ENCODE data around the gene HRCT1. TPM values are rescaled to one million over a fixed set of nuclear protein-coding genes. Genes with fewer than 3 reads are reported as not detected.
"Not testable (repeated sequence)": the region's sequence is repeated elsewhere in the genome, so short reads cannot be mapped to it uniquely, and the experiment has no call there.

Gene HRCT1
- total RNA-seq, 4 donors from 2014 or later, result 4.0 to 32.7 (median 17.0) TPM

DNA sequence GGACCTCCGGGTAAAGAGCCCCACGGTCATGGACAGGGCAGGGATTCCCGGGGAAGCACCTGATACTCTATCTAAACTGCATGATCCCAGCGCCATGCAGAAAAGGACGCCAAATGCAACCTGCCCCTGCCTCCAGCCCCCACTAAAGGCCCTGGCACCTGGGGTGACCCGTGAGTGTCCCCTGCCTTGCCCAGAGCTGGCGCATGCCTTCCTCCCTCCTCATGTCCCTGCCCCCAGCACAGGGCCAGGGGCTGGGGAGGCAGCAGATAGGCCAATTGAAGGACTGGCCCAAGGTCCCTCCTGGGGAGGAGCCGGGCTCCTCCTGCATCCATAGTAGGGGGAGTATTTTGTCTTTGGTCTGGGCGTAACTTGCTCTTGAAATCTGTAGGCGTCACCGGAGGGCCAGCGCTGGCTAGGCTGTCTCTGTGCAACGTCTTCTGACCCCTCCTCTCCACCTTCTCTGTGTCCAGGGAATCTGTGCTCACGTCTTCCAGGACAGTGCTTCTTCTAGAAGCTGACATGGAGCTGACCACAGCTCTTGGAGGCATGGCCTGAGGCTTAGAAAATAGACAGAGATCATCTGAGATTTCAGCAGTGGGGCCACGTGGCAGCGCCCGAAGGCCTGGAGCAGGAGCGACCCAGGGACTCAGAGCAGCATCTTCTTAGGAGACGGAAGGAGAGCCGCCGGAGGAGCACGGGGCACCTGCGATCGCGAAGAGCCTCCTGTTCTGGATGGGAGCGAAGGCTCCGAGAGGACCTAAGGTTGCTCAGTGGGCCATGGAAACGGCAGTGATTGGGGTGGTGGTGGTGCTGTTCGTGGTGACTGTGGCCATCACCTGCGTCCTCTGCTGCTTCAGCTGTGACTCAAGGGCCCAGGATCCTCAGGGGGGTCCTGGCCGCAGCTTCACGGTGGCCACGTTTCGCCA lies 3.9 kb downstream of the HRCT1 start:
- H3K27ac ChIP-seq, result peak overlapping the region; percentile 82 to 96 (median 90)
- WGBS, 2 donors (ENCODE audit: low coverage in 1 of 2), result 96 to 98% methylated on average over 7 to 9 of the region's 34 CpGs
- H3K36me3 ChIP-seq, result no peaks in the 10 kb centered on the region
- no peaks in the 10 kb centered on the region for H3K9me3 ChIP-seq
- H3K27me3 ChIP-seq, result no peaks in the 10 kb centered on the region
- TF ChIP-seq POLR2A (IDR thresholded peaks at IDR 0.05), result no peak
- TF ChIP-seq, protein P1, sequence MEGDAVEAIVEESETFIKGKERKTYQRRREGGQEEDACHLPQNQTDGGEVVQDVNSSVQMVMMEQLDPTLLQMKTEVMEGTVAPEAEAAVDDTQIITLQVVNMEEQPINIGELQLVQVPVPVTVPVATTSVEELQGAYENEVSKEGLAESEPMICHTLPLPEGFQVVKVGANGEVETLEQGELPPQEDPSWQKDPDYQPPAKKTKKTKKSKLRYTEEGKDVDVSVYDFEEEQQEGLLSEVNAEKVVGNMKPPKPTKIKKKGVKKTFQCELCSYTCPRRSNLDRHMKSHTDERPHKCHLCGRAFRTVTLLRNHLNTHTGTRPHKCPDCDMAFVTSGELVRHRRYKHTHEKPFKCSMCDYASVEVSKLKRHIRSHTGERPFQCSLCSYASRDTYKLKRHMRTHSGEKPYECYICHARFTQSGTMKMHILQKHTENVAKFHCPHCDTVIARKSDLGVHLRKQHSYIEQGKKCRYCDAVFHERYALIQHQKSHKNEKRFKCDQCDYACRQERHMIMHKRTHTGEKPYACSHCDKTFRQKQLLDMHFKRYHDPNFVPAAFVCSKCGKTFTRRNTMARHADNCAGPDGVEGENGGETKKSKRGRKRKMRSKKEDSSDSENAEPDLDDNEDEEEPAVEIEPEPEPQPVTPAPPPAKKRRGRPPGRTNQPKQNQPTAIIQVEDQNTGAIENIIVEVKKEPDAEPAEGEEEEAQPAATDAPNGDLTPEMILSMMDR (IDR thresholded peaks at IDR 0.05), result no peak
- TF ChIP-seq POLR2AphosphoS5 (IDR thresholded peaks at IDR 0.05), result no peak
- TF ChIP-seq EP300 (IDR thresholded peaks at IDR 0.05), result no peak
- peaks cover 24 to 86% (median 61%) of the 10 kb centered on the region in 3 donors for H3K4me1 ChIP-seq
- ATAC-seq, result no peak
- H3K4me3 ChIP-seq, result peak overlapping the region in 1 of 2 donors; percentile 23

DNA sequence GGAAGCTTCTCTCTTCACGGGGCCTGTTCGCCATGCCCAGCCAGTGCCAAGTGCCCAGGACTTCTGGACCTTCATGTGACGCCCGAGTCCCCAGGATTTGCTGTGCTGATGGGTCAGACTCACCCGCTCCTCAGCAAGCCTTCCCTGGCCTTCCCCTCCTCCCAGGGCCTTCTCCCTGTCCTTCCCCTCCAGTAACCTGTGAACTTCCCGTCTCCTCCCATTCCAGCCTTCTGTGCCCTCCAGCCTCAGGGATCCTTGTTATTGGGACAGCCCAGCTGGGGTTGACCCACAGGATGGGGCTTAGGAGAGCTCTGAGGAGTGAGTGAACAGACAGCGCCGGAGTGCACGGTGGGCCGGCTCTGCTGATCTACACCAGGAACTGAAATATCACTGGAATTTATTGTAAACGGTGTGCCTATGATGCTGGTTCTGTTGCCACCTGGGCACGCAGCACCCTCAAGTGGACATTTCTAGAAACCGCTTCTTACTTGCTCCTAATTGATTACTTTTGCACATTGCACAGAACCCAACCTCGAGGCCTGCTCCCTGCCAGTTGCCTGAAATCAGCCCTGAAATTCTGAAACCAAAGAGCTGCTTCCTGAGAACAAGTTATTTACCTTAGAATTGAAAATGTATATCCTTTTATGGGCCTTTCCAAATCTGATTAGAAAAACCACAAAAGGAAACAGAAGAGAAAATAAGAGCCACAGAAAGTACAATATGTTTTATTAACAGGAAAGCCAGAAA lies 4.8 kb downstream of the HRCT1 start:
- H3K27me3 ChIP-seq, result no peaks in the 10 kb centered on the region
- TF ChIP-seq POLR2AphosphoS5 (IDR thresholded peaks at IDR 0.05), result no peak
- TF ChIP-seq, protein P1 (IDR thresholded peaks at IDR 0.05), result peak in 3 of 4 experiments; percentile 46 to 71 (median 51)
- TF ChIP-seq EP300 (IDR thresholded peaks at IDR 0.05), result no peak
- H3K27ac ChIP-seq, result peak overlapping the region; percentile 82 to 96 (median 90)
- peaks cover 18 to 77% (median 53%) of the 10 kb centered on the region in 3 donors for H3K4me1 ChIP-seq
- 46 to 70% methylated on average over 3 to 9 of the region's 14 CpGs for WGBS, 2 donors (ENCODE audit: low coverage in 1 of 2)
- H3K9me3 ChIP-seq, result no peaks in the 10 kb centered on the region
- peak overlapping the region in 1 of 2 donors; percentile 23 for H3K4me3 ChIP-seq
- no peaks in the 10 kb centered on the region for H3K36me3 ChIP-seq
- ATAC-seq, result no peak

DNA sequence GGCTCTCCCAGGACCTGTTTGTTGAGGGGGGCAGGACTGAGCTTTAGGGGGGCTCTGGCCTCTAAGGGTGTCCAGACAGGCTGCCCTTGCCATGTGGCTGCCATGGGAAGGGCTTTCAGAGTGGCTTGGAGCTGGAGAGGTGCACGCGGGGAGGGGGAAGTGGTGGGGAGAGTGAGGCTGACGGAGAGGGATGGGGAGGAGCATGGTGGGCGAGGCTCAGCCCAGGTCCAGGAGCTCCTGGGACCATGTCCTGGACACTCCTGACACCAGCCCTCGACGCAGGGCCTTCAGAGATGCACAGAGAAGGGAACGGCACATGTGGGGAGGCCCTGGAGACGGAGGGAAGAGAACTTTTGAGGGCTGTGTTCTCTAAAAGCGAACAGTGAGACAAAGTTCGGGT lies 5.7 kb downstream of the HRCT1 start:
- ATAC-seq, result no peak
- H3K27me3 ChIP-seq, result no peaks in the 10 kb centered on the region
- H3K36me3 ChIP-seq, result no peaks in the 10 kb centered on the region
- H3K4me3 ChIP-seq, result no peak overlapping the region
- no peak for TF ChIP-seq EP300 (IDR thresholded peaks at IDR 0.05)
- no peak for TF ChIP-seq POLR2AphosphoS5 (IDR thresholded peaks at IDR 0.05)
- TF ChIP-seq, protein P1 (IDR thresholded peaks at IDR 0.05), result no peak
- TF ChIP-seq POLR2A (IDR thresholded peaks at IDR 0.05), result no peak
- H3K27ac ChIP-seq, result peak overlapping the region in 2 of 4 donors; percentile 89 to 92
- 66 to 72% methylated on average over 3 to 9 of the region's 10 CpGs for WGBS, 2 donors (ENCODE audit: low coverage in 1 of 2)
- no peaks in the 10 kb centered on the region for H3K9me3 ChIP-seq
- H3K4me1 ChIP-seq, result peaks cover 14 to 68% (median 44%) of the 10 kb centered on the region in 3 donors

DNA sequence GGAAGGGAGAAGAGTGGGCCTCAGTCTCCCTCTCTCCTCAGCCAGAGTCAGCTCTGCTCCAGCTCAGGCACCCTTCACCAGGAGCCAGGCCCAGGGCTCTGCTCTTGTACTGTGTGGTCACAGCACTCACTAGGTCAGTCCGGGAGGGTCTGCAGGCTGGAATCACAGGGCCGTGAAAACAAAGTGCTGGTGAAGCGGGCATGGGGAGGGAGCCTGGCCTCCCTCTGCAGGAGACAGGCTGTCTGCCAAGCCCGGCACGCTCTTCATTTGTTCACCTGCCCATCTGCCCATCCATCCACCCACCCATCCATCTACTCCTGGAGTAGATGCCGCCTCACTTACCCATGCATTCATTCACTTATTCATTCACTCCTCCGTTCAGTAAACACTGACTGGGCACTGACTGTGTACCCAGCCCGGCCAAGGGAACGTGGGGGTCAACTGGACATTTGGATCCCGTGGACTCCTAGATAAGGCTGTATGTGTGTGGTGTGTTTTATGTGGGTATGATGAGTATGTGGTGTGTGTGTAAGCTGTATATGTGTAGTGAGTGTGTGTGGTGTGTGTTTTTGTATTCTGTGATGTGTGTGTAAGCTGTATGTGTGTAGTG lies 6.9 kb downstream of the HRCT1 start:
- peak overlapping the region in 1 of 2 donors; percentile 8 for H3K4me3 ChIP-seq

DNA sequence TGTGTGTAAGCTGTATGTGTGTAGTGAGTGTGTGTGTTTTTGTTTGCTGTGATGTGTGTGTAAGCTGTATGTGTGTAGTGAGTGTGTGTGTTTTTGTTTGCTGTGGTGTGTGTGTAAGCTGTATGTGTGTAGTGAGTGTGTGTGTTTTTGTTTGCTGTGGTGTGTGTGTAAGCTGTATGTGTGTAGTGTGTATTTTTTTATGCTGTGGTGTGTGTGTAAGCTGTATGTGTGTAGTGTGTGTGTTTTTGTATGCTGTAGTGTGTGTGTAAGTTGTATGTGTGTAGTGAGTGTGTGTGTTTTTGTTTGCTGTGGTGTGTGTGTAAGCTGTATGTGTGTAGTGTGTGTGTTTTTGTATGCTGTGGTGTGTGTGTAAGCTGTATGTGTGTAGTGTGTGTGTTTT lies 7.4 kb downstream of the HRCT1 start:
- H3K9me3 ChIP-seq, H3K27ac ChIP-seq, H3K4me3 ChIP-seq, H3K36me3 ChIP-seq, H3K27me3 ChIP-seq, ATAC-seq: not testable (repeated sequence)
- H3K4me1 ChIP-seq, result peaks cover 10 to 62% (median 28%) of the 10 kb centered on the region in 3 donors

More for the DNA sequence above, 6.9 kb downstream of the HRCT1 start:
- Histone ChIP-seq H3K9me3 (no peaks in the 10 kb centered on the region), H3K36me3 (no peaks in the 10 kb centered on the region), H3K4me1 (peaks cover 13 to 65% (median 33%) of the 10 kb centered on the region in 3 donors), H3K27ac (peak overlapping the region in 2 of 4 donors; percentile 89 to 92), H3K27me3 (no peaks in the 10 kb centered on the region)
- ATAC-seq, result no peak
- no peak for TF ChIP-seq POLR2A (IDR thresholded peaks at IDR 0.05)
- TF ChIP-seq, protein P1 (IDR thresholded peaks at IDR 0.05), result no peak
- no peak for TF ChIP-seq POLR2AphosphoS5 (IDR thresholded peaks at IDR 0.05)
- TF ChIP-seq EP300 (IDR thresholded peaks at IDR 0.05), result no peak
- whole genome bisulfite sequencing, 2 donors (ENCODE audit: low coverage in 1 of 2), result 82% methylated on average over 8 of the region's 10 CpGs; no CpG with 5 or more reads in 1 of the 2 donors

Measured in gastroesophageal sphincter (tissue), 4 donors.